GM21526 (cell line): ENCODE data around the gene ENTHD1.

Experiments used
- ATAC-seq: cut with Tn5 transposase; IDR thresholded peaks from one replicate; pipeline ENCODE4 v1.9.1; 2021; ENCODE audit warnings: moderate library complexity; ENCODE audit not compliant: unreplicated experiment, low FRiP score

The ENTHD1 gene

GRCh38 chr22:39800790-39801520 is 92.6 kb downstream of the ENTHD1 start:
- no peak for ATAC-seq

- no peak for ATAC-seq
Measured at GRCh38 chr22:39797528-39798147, 95.9 kb downstream of the ENTHD1 start.

- ATAC-seq: no peak
Measured at GRCh38 chr22:39789788-39790187, 103.8 kb downstream of the ENTHD1 start.

GRCh38 chr22:39785232-39785631 is 108.3 kb downstream of the ENTHD1 start:
- ATAC-seq: no peak

- ATAC-seq: no peak
Measured at GRCh38 chr22:39777716-39778454, 115.7 kb downstream of the ENTHD1 start.

GRCh38 chr22:39776295-39777009 is 117.1 kb downstream of the ENTHD1 start:
- ATAC-seq: no peak

GRCh38 chr22:39773976-39774539 is 119.5 kb downstream of the ENTHD1 start:
- ATAC-seq: no peak

GRCh38 chr22:39773503-39773902 is 120.1 kb downstream of the ENTHD1 start:
- ATAC-seq: no peak

GRCh38 chr22:39771486-39771885 is 122.1 kb downstream of the ENTHD1 start:
- ATAC-seq: no peak

GRCh38 chr22:39765661-39766060 is 127.9 kb downstream of the ENTHD1 start:
- ATAC-seq: no peak

GRCh38 chr22:39765046-39765445 is 128.5 kb downstream of the ENTHD1 start:
- ATAC-seq: no peak

GRCh38 chr22:39763276-39763675 is 130.3 kb downstream of the ENTHD1 start:
- ATAC-seq: no peak

GRCh38 chr22:39750759-39751158 is 142.8 kb downstream of the ENTHD1 start:
- no peak for ATAC-seq

GRCh38 chr22:39748877-39749276 is 144.7 kb downstream of the ENTHD1 start:
- no peak for ATAC-seq

- no peak for ATAC-seq
Measured at GRCh38 chr22:39746600-39747262, 146.8 kb downstream of the ENTHD1 start.

GRCh38 chr22:39745789-39746188 is 147.8 kb downstream of the ENTHD1 start:
- no peak for ATAC-seq

- ATAC-seq: no peak
Measured at GRCh38 chr22:39744353-39744752, 149.2 kb downstream of the ENTHD1 start.

GRCh38 chr22:39743935-39744334 is 149.6 kb downstream of the ENTHD1 start:
- no peak for ATAC-seq

GRCh38 chr22:39739338-39740027 is 154.1 kb downstream of the ENTHD1 start:
- ATAC-seq: no peak

- no peak for ATAC-seq
Measured at GRCh38 chr22:39738746-39739145, 154.8 kb downstream of the ENTHD1 start.
